Mesenchymal stem cell (in vitro differentiated cells and primary cell): Measurements from ENCODE around the gene ITGA8.

Experiments
- DNase-seq: peaks from one replicate; pipeline ENCODE4 v3.0.0-alpha.2; 2013
- H2AFZ ChIP-seq: one replicate; pipeline ENCODE4 v1.6.1; 2013; ENCODE audit warnings: low read depth, mild to moderate bottlenecking, control low read depth, inconsistent platforms, low read length, moderate library complexity
- H2AK5ac ChIP-seq: 2 replicates; pipeline ENCODE4 v1.6.1; 2013; ENCODE audit warnings: low read length, moderate library complexity, mild to moderate bottlenecking, inconsistent platforms; ENCODE audit not compliant: severe bottlenecking
- H2BK120ac ChIP-seq: one replicate; pipeline ENCODE4 v1.6.1; 2013; ENCODE audit warnings: low read depth, mild to moderate bottlenecking, inconsistent platforms, low read length, moderate library complexity
- H2BK12ac ChIP-seq, 2 experiments: one replicate each; pipeline ENCODE4 v1.6.1; 2013; ENCODE audit warnings: inconsistent platforms in 2 of 2, low read length in 2 of 2, mild to moderate bottlenecking in 2 of 2, moderate library complexity in 2 of 2, control low read depth in 1 of 2
- H2BK15ac ChIP-seq: one replicate; pipeline ENCODE4 v1.6.1; 2013; ENCODE audit warnings: mild to moderate bottlenecking, low read depth, inconsistent platforms; ENCODE audit not compliant: poor library complexity, severe bottlenecking
- H2BK5ac ChIP-seq: 2 replicates; pipeline ENCODE4 v1.6.1; 2013; ENCODE audit warnings: low read depth, mild to moderate bottlenecking, low read length, control low read depth, inconsistent platforms; ENCODE audit not compliant: poor library complexity, severe bottlenecking
- H3K14ac ChIP-seq, 2 experiments: one replicate each; pipeline ENCODE4 v1.6.1; 2013; ENCODE audit warnings: inconsistent platforms in 2 of 2, low read length in 2 of 2, control low read depth in 1 of 2, mild to moderate bottlenecking in 1 of 2, moderate library complexity in 1 of 2
- H3K18ac ChIP-seq, 2 experiments: one replicate each; pipeline ENCODE4 v1.6.1; 2013; ENCODE audit warnings: inconsistent platforms in 2 of 2, low read length in 2 of 2, control low read depth in 1 of 2, low read depth in 1 of 2, mild to moderate bottlenecking in 1 of 2
- H3K23ac ChIP-seq, 2 experiments: one replicate each; pipeline ENCODE4 v1.6.1; 2013; ENCODE audit warnings: inconsistent platforms in 2 of 2, low read length in 2 of 2, mild to moderate bottlenecking in 2 of 2, moderate library complexity in 2 of 2, control low read depth in 1 of 2
- H3K27ac ChIP-seq: 2 replicates; pipeline ENCODE4 v1.5.1; 2013; ENCODE audit warnings: mild to moderate bottlenecking, moderate library complexity, low read length, control low read depth, inconsistent platforms; ENCODE audit not compliant: poor library complexity, severe bottlenecking
- H3K27me3 ChIP-seq, 2 experiments: 2 replicates each; pipeline versions ENCODE4 v1.6.1 to v1.7.0; 2013; ENCODE audit warnings: low read length in 2 of 2, mild to moderate bottlenecking in 2 of 2, moderate library complexity in 2 of 2, control low read depth in 1 of 2, inconsistent platforms in 1 of 2; ENCODE audit not compliant: control insufficient read depth in 1 of 2, insufficient read depth in 1 of 2
- H3K36me3 ChIP-seq, 2 experiments: 2 replicates each; pipeline versions ENCODE4 v1.6.1 to v1.7.0; 2013; ENCODE audit warnings: low read length in 2 of 2, control low read depth in 1 of 2, inconsistent platforms in 1 of 2, low read depth in 1 of 2, mild to moderate bottlenecking in 1 of 2; ENCODE audit not compliant: insufficient read depth in 2 of 2, control insufficient read depth in 1 of 2
- H3K4ac ChIP-seq, 2 experiments: one replicate each; pipeline ENCODE4 v1.6.1; 2013; ENCODE audit warnings: inconsistent platforms in 2 of 2, low read length in 2 of 2, mild to moderate bottlenecking in 2 of 2, moderate library complexity in 2 of 2, control low read depth in 1 of 2, low read depth in 1 of 2
- H3K4me1 ChIP-seq: 2 replicates; pipeline ENCODE4 v1.6.1; 2013; ENCODE audit warnings: low read depth, low read length, control low read depth; ENCODE audit not compliant: control insufficient read depth, insufficient read depth
- H3K4me2 ChIP-seq: 2 replicates; pipeline ENCODE4 v1.6.1; 2013; ENCODE audit warnings: low read length, mild to moderate bottlenecking, inconsistent platforms; ENCODE audit not compliant: poor library complexity, severe bottlenecking
- H3K4me3 ChIP-seq, 2 experiments: 2 replicates each; pipeline versions ENCODE4 v1.5.1 to v1.7.0; 2013; ENCODE audit warnings: low read length in 2 of 2, mild to moderate bottlenecking in 2 of 2, control low read depth in 1 of 2, low read depth in 1 of 2; ENCODE audit not compliant: insufficient read depth in 1 of 2
- H3K79me1 ChIP-seq: replicated peaks from 2 replicates; pipeline ENCODE4 v1.6.1; 2013; ENCODE audit warnings: mild to moderate bottlenecking, control low read depth, low read length, inconsistent platforms; ENCODE audit not compliant: poor library complexity, severe bottlenecking
- H3K9ac ChIP-seq: 2 replicates; pipeline ENCODE4 v1.7.0; 2013; ENCODE audit warnings: mild to moderate bottlenecking, low read length, moderate library complexity
- H3K9me3 ChIP-seq: 2 replicates; pipeline ENCODE4 v1.7.0; 2013; ENCODE audit warnings: mild to moderate bottlenecking, low read length; ENCODE audit not compliant: control insufficient read depth
- H4K8ac ChIP-seq: one replicate; pipeline ENCODE4 v1.6.1; 2013; ENCODE audit warnings: inconsistent platforms, mild to moderate bottlenecking, low read length, moderate library complexity
- H4K91ac ChIP-seq: one replicate; pipeline ENCODE4 v1.6.1; 2013; ENCODE audit warnings: mild to moderate bottlenecking, low read length, inconsistent platforms
- WGBS: methylation state at CpG from one replicate; pipeline ENCODE4 v1.1.7; 2013; ENCODE audit warnings: mixed read lengths; 5-methylcytosine and 5-hydroxymethylcytosine counted together

The ITGA8 gene

DNA sequence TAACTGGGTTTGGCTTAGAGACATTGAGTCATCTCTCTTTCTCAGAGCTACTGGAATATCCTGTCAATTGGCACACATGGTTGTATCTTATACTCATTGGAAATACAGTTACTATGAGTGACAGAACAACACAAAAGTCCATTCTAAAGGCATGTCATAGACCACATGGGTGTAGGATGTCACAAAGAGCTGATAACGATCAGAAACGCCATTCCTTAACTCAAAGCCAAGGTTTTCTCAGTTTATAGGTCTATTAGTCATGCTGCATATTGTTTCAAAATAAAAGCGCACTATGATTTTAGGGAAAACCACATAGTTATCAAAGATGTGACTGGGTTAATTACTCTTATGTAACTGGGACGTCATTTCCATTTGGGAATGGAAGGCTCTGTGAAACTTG, 201.5 kb downstream of the ITGA8 start:
- H3K4me2 ChIP-seq: no peak overlapping the region
- H4K91ac ChIP-seq: no peak overlapping the region
- no peak overlapping the region for H3K14ac ChIP-seq
- no peak overlapping the region for H3K9ac ChIP-seq
- no peak overlapping the region for H2BK5ac ChIP-seq
- no peak overlapping the region for H3K18ac ChIP-seq
- H3K4ac ChIP-seq: no peak overlapping the region
- 93% methylated on average over 2 of the region's 4 CpGs for WGBS
- no peaks in the 10 kb centered on the region for H3K4me1 ChIP-seq
- H2BK120ac ChIP-seq: no peak overlapping the region
- no peak overlapping the region for H2AK5ac ChIP-seq
- no peak overlapping the region for H2BK15ac ChIP-seq
- H3K4me3 ChIP-seq: no peak overlapping the region
- no peak for DNase-seq
- H3K79me1 ChIP-seq: no peaks in the 10 kb centered on the region
- peaks cover 9 to 30% of the 10 kb centered on the region in 2 experiments for H3K27me3 ChIP-seq
- no peaks in the 10 kb centered on the region for H3K36me3 ChIP-seq
- H2BK12ac ChIP-seq: no peak overlapping the region
- no peak overlapping the region for H3K23ac ChIP-seq
- H4K8ac ChIP-seq: no peak overlapping the region
- no peak overlapping the region for H3K27ac ChIP-seq
- no peaks in the 10 kb centered on the region for H3K9me3 ChIP-seq
- no peak overlapping the region for H2AFZ ChIP-seq

DNA sequence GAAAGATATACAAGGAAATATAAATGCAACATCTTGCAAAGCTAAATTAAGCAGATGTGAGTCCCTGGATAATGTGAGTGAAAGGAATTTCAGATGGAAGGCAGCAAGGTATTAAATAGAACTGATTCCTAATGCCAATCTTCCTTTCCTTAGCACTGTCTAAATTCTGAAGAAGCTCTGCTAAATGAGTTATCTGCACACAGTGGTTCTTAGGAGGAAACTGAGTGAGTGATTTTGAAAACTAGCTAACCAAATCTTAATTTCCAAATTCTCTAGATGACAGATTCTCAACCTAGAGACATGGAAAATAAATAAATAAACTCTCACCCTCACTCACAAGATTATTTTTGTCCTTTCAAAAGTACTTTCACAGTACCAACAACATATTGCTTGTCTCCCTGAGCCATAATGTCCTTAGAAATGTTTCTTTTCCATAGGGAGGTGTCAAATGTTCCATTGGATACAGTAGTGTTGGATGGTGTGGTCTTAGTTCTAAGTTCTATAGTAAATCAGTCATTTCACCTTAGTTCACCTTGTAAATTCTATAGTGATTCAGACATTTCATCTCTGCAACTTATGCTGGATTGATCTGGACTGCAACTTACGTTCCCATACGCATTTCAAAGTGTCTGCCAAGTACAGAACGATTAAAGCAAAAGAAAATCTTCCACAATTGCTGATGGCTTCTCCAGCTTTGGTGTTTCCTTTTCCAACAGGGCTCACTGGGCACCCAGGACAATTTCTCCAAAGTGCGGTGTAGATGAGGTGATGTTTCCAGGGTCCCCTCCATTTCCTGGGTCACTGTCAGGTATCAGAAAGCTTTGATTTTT, 203.3 kb downstream of the ITGA8 start:
- Histone ChIP-seq H3K9ac (no peak overlapping the region), H2BK5ac (no peak overlapping the region), H3K4me2 (no peak overlapping the region), H3K4me3 (no peak overlapping the region), H3K27ac (no peak overlapping the region), H3K79me1 (no peaks in the 10 kb centered on the region), H3K4ac (no peak overlapping the region), H3K4me1 (no peaks in the 10 kb centered on the region), H3K23ac (no peak overlapping the region), H2BK120ac (no peak overlapping the region), H2BK15ac (no peak overlapping the region), H3K9me3 (no peaks in the 10 kb centered on the region), H3K14ac (no peak overlapping the region), H3K36me3 (no peaks in the 10 kb centered on the region), H4K91ac (no peak overlapping the region), H2AK5ac (no peak overlapping the region), H3K27me3 (peaks cover 9 to 30% of the 10 kb centered on the region in 2 experiments), H4K8ac (no peak overlapping the region), H2AFZ (no peak overlapping the region), H2BK12ac (no peak overlapping the region), H3K18ac (no peak overlapping the region)
- WGBS: 92% methylated on average over 4 of the region's 4 CpGs
- DNase-seq: no peak

DNA sequence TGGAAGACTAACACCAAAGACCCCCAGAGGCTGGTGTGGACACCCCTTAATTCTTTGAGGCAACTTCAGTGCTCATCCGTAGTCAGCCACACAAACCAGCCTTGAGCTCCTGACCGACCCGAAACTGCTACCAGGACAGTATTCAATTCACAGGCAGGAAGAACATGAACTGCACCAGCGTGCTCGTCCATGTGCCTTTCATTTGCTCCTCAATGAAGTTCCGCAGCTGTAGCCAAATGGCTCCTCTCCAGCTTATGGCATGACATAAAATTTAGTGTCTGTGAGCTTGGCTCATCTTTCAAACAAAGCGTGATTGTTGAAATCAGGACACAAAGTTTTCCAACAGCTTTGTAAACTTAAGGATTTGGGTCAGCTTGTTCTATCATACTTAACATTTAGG, 204.5 kb downstream of the ITGA8 start:
- Histone ChIP-seq H3K4me3 (peak overlapping the region in 1 of 2 experiments; percentile 16), H2BK120ac (no peak overlapping the region), H3K23ac (no peak overlapping the region), H3K4me2 (no peak overlapping the region), H3K4ac (no peak overlapping the region), H2BK5ac (no peak overlapping the region), H3K18ac (no peak overlapping the region), H3K27ac (no peak overlapping the region), H3K9ac (no peak overlapping the region), H4K91ac (no peak overlapping the region), H2AFZ (no peak overlapping the region), H3K36me3 (no peaks in the 10 kb centered on the region), H4K8ac (no peak overlapping the region), H3K27me3 (peaks cover 9 to 33% of the 10 kb centered on the region in 2 experiments), H3K4me1 (no peaks in the 10 kb centered on the region), H3K79me1 (no peaks in the 10 kb centered on the region), H3K9me3 (no peaks in the 10 kb centered on the region), H3K14ac (no peak overlapping the region), H2AK5ac (no peak overlapping the region), H2BK15ac (no peak overlapping the region), H2BK12ac (no peak overlapping the region)
- 85% methylated on average over 6 of the region's 7 CpGs for WGBS
- no peak for DNase-seq

DNA sequence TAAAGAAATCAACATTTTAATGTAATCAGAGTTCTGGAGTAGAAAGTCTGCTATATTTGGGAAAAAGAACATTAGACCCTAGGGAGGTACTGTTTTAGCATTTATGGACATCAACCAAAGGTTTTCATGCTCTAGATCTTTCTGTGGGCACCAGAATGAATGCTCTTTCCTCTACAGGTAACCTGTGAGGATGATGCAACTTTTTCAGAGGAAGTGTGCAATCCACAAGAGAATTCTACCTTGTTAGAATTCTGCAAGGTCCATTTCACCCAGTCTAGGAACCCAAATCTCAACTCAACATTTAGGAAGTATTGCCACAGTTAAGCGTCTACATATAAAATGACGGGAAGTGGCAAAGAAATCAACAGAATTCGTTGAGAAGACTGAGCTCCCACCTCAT, 208.8 kb downstream of the ITGA8 start:
- H2BK120ac ChIP-seq: no peak overlapping the region
- H3K23ac ChIP-seq: no peak overlapping the region
- H3K4me3 ChIP-seq: no peak overlapping the region
- H2AFZ ChIP-seq: no peak overlapping the region
- no peak overlapping the region for H3K4me2 ChIP-seq
- no peak overlapping the region for H3K18ac ChIP-seq
- DNase-seq: no peak
- H4K8ac ChIP-seq: no peak overlapping the region
- H3K36me3 ChIP-seq: no peaks in the 10 kb centered on the region
- no peak overlapping the region for H2AK5ac ChIP-seq
- H4K91ac ChIP-seq: no peak overlapping the region
- H2BK12ac ChIP-seq: no peak overlapping the region
- no peaks in the 10 kb centered on the region for H3K79me1 ChIP-seq
- no peak overlapping the region for H2BK5ac ChIP-seq
- no peak overlapping the region for H3K27ac ChIP-seq
- no peaks in the 10 kb centered on the region for H3K9me3 ChIP-seq
- H3K9ac ChIP-seq: no peak overlapping the region
- no peak overlapping the region for H2BK15ac ChIP-seq
- 78% methylated on average over 3 of the region's 3 CpGs for WGBS
- H3K4me1 ChIP-seq: no peaks in the 10 kb centered on the region
- H3K27me3 ChIP-seq: peaks cover 4 to 24% of the 10 kb centered on the region in 2 experiments
- H3K14ac ChIP-seq: no peak overlapping the region
- no peak overlapping the region for H3K4ac ChIP-seq
